Ectodermal cell (in vitro differentiated cells): Measurements from ENCODE around the gene FBXO28.
"Not testable (repeated sequence)": the region's sequence is repeated elsewhere in the genome, so short reads cannot be mapped to it uniquely, and the experiment has no call there.

Experiments
- H3K27ac ChIP-seq: 2 replicates; pipeline ENCODE4 v1.7.0; 2013; ENCODE audit warnings: mild to moderate bottlenecking, low read depth, low read length; ENCODE audit not compliant: insufficient read depth, poor library complexity, severe bottlenecking
- H3K27me3 ChIP-seq: 2 replicates; pipeline ENCODE4 v1.7.0; 2013; ENCODE audit warnings: mild to moderate bottlenecking, low read length; ENCODE audit not compliant: insufficient read depth, control insufficient read depth, poor library complexity, severe bottlenecking
- H3K36me3 ChIP-seq: one replicate; pipeline ENCODE4 v1.7.0; 2013; ENCODE audit warnings: low read length; ENCODE audit not compliant: control insufficient read depth, insufficient read depth
- H3K4me1 ChIP-seq: one replicate; pipeline ENCODE4 v1.7.0; 2013; ENCODE audit warnings: low read length; ENCODE audit not compliant: control insufficient read depth, insufficient read depth
- H3K4me3 ChIP-seq: 2 replicates; pipeline ENCODE4 v1.7.0; 2013; ENCODE audit warnings: low read depth, low read length, control low read depth; ENCODE audit not compliant: insufficient read depth
- H3K9me3 ChIP-seq: 2 replicates; pipeline ENCODE4 v1.7.0; 2013; ENCODE audit warnings: mild to moderate bottlenecking, low read length, moderate library complexity; ENCODE audit not compliant: control insufficient read depth
- WGBS, 2 experiments: methylation state at CpG; one replicate each; pipeline ENCODE4 v1.1.7; 2013; ENCODE audit warnings: missing lambda C conversion rate in 2 of 2; 5-methylcytosine and 5-hydroxymethylcytosine counted together

Gene FBXO28

DNA sequence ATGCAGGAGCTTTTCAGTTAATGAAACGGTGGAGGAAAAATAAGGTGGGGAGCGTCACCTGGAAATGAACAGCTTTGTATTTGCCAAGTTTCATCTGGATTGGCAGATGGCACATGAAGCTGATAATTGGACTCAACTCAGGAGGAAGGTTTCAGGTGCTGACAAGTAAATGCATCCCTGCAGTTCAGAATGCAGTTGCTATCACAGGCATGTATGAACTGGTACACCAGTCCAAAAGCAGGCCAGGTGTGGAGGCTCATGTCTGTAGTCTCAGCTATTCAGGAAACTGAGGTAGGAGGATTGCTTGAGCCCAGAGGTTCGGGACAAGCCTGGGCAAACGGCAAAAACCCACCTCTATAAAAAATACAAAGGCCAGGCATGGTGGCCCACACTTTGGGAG is 84.7 kb downstream of the FBXO28 start:
- WGBS, 2 experiments, result 90% methylated on average over 4 of the region's 4 CpGs

DNA sequence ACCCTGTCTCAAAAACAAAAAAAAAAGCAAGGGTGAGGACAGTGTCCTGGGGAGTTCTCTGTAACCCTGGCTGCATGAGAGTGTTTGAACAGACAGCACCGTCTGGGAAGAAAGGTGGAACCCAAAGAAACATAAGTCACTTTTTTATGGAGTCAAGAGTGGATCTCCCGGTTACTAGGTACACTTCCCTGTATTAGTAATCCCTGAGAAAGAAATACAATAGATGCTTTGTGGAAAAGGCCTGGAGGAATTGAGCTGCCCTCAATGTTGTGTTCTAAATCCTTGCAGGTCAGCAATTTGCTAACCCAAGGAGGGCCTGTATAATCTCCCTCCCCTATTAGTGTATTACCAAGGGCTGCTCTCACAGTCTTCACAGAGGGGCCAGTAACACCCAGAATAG is 85.8 kb downstream of the FBXO28 start:
- no peaks in the 10 kb centered on the region for H3K36me3 ChIP-seq
- peaks cover 4% of the 10 kb centered on the region for H3K4me1 ChIP-seq
- WGBS, 2 experiments, result 81 to 84% methylated on average over 2 of the region's 2 CpGs
- no peak overlapping the region for H3K27ac ChIP-seq
- H3K9me3 ChIP-seq, result no peaks in the 10 kb centered on the region
- no peaks in the 10 kb centered on the region for H3K27me3 ChIP-seq
- no peak overlapping the region for H3K4me3 ChIP-seq

More for the DNA sequence above, 84.7 kb downstream of the FBXO28 start:
- Histone ChIP-seq H3K36me3 (peaks cover under 1% of the 10 kb centered on the region), H3K4me3 (no peak overlapping the region), H3K9me3 (no peaks in the 10 kb centered on the region), H3K4me1 (peaks cover 2% of the 10 kb centered on the region), H3K27ac (no peak overlapping the region), H3K27me3 (no peaks in the 10 kb centered on the region)

DNA sequence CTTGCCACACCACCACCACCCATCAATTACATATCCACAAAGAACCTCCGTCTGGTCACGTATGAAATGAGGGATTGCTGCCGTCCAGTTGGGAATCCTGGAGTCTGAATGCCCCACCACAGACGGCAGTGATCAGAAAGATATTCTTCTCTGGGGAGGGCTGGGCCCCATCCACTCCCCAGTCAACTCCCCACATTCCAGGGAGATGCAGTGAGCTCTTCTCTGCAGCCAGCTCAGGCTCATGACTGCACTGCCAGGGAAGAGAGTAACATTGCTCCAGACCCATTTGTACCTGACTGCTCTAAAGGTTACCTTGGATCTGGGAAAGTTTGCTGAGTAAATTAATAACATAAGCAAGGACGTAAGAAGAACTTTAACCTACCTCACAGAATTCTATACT is 87.5 kb downstream of the FBXO28 start:
- Histone ChIP-seq H3K36me3 (no peaks in the 10 kb centered on the region), H3K4me1 (peaks cover 7% of the 10 kb centered on the region), H3K4me3 (no peak overlapping the region), H3K27me3 (no peaks in the 10 kb centered on the region), H3K27ac (no peak overlapping the region), H3K9me3 (no peaks in the 10 kb centered on the region)
- 91 to 95% methylated on average over 5 of the region's 5 CpGs for WGBS, 2 experiments

DNA sequence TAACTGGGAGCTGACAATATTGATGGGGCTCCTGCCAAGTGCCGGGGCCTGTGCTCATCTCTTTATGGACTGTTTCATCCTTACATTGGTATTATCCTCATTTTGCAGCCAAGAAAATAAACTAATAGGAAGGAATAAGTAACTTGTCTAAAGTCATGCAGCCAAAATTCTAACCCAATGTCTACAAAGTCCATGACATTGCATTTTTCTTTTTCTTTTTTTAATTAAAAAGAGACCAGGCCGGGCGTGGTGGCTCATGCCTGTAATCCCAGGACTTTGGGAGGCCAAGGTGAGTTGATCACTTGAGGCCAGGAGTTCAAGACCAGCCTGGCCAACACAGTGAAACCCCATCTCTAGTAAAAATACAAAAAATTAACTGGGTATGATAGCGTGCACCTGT is 87.9 kb downstream of the FBXO28 start:
- H3K36me3 ChIP-seq, result no peaks in the 10 kb centered on the region
- no peak overlapping the region for H3K4me3 ChIP-seq
- WGBS, 2 experiments, result 93 to 94% methylated on average over 4 of the region's 4 CpGs
- no peaks in the 10 kb centered on the region for H3K9me3 ChIP-seq
- no peak overlapping the region for H3K27ac ChIP-seq
- peaks cover 7% of the 10 kb centered on the region for H3K4me1 ChIP-seq
- no peaks in the 10 kb centered on the region for H3K27me3 ChIP-seq

DNA sequence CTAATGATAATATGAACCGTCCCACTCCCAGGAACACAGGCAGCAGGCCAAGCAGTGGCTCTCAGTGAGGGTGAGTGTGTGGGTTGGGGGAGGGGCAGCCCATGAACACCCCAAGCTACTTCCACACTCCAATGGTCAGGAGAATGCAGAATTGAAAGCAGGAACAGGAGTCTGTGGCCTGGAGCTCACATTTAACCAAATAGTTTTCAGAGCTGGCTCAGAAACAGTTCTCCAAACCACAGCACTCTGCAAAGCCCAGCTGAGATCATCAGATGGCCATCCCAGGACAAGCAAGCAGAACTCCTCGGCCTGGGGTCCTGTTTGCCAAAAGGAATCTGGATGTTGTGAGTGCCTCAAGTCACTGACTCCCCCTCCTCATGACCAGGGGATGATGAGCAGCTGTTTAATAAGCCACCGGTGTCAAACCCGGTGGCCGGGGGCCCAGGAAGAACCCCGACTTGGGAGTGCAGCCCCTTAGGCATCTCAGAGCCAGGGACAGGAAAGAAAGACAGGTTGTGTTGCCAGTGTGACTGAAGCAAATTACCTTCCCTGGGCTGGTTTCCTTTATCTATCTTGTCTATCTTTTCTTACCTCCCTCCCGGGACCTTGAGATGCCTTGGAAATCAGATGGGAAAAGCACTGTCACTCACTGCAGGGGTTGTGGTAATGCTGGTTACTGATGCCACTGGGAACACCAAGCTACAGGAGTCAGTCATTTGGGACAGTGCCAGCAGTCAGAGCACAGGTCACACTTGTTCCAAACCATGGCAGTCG is 89.5 kb downstream of the FBXO28 start:
- no peaks in the 10 kb centered on the region for H3K27me3 ChIP-seq
- H3K27ac ChIP-seq, result peak overlapping the region; percentile 28
- no peaks in the 10 kb centered on the region for H3K9me3 ChIP-seq
- 41 to 51% methylated on average over 7 to 8 of the region's 8 CpGs for WGBS, 2 experiments
- H3K4me3 ChIP-seq, result no peak overlapping the region
- H3K4me1 ChIP-seq, result peaks cover 7% of the 10 kb centered on the region
- no peaks in the 10 kb centered on the region for H3K36me3 ChIP-seq

DNA sequence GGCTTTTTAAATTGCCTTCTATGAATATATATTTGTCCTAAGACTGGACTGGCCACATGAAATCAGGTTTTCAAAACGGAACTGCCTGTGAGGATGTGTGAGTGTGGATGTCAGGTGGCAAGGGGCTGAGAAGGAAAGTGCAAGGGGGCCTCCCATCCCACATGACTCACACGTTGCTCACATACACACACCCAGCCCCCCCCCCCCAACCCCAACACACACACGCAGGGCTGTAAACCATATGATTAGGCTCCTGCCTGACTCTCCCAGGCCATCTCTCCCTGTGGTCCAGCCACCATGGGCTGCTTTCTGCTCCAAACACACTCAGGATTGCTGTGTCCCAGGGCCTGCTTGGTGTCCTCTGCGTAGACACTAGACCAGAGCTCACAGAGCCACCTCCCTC is 91.5 kb downstream of the FBXO28 start:
- no peaks in the 10 kb centered on the region for H3K36me3 ChIP-seq
- no peaks in the 10 kb centered on the region for H3K27me3 ChIP-seq
- H3K4me3 ChIP-seq, result no peak overlapping the region
- no peaks in the 10 kb centered on the region for H3K9me3 ChIP-seq
- WGBS, 2 experiments, result 74 to 77% methylated on average over 4 of the region's 4 CpGs
- H3K27ac ChIP-seq, result no peak overlapping the region
- H3K4me1 ChIP-seq, result peaks cover 7% of the 10 kb centered on the region

DNA sequence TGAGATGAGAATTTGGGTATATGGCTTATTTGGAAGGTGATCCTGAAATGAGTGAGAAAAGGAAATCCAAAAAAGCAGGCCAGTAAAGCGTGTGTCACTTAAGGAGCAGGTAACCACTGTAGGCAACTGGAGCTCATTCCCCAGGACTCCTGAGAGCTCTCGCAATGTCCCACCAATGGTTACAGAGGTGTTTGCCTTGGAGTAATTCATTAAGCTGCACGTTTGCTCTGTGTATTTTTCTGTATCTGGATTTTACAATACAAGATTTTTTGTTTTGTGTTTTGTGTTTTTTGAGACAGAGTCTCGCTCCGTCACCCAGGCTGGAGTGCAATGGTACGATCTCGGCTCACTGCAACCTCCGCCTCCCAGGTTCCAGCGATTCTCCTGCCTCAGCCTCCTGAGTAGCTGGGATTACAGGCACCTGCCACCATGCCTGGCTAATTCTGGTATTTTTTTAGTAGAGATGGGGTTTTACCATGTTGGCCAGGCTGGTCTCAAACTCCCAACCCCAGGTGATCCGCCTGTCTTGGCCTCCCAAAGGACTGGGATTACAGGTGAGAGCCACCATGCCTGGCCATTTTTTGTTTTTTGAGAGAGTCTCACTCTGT is 92.1 kb downstream of the FBXO28 start:
- H3K27me3 ChIP-seq, H3K4me3 ChIP-seq, H3K9me3 ChIP-seq, H3K4me1 ChIP-seq, H3K27ac ChIP-seq, H3K36me3 ChIP-seq: not testable (repeated sequence)
- WGBS, 2 experiments, result 86 to 87% methylated on average over 10 of the region's 10 CpGs

DNA sequence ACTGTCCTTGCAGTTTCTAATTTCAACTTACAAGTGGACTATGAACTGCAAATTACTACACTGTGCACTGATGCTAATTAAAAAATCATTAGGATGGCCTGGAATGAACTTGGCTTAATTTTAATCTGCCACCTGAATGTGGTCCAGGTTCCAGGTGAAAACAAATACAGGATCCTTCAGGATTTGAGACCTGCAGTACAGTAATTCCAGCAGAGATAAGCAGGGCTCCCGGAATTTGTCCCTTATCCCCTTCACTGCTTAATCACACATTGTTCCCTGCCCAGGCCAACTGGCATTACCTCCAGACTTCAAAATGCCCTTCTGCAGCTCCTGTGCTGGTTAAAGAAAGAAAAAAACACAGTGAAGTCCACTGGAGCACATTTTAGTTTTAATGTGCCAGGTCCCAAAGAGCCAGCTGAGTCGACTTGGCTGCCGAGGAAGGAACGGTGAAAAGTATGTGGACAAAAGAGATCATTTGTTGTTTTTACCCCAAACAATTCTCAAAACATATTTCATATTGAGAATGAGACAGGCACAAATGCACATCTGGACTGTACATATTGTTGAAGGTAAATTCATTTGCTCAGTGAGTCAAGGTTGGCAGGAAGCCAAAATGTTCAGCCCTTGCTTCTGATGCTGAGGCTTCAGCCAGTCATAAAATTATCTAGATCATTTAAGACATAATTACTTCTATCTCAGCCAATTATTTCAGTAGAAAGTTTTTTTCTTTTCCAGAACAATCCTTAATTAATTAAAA is 97.5 kb downstream of the FBXO28 start:
- Histone ChIP-seq H3K36me3 (no peaks in the 10 kb centered on the region), H3K27ac (no peak overlapping the region)
- 89 to 98% methylated on average over 4 of the region's 4 CpGs for WGBS, 2 experiments

More for the DNA sequence above, 97.5 kb downstream of the FBXO28 start:
- Histone ChIP-seq H3K9me3 (no peaks in the 10 kb centered on the region), H3K4me3 (no peak overlapping the region), H3K27me3 (no peaks in the 10 kb centered on the region), H3K4me1 (no peaks in the 10 kb centered on the region)
